ENCODE measurements around the gene NDUFAF2.
A peak's percentile ranks its signal among the peaks of the same experiment; 100 is the strongest.
"Not testable (repeated sequence)": the region's sequence is repeated elsewhere in the genome, so short reads cannot be mapped to it uniquely, and the experiment has no call there.

Gene NDUFAF2

GRCh38 chr5:61052882-61053281, 107.9 kb downstream of the NDUFAF2 start:
- peak; percentile 92 for DNase-seq

- DNase-seq: peak; percentile 56
Observed at GRCh38 chr5:61053937-61054336, 108.9 kb downstream of the NDUFAF2 start.

GRCh38 chr5:61055434-61056006, 110.5 kb downstream of the NDUFAF2 start:
- DNase-seq: peak; percentile 60

- no peak for DNase-seq
Observed at GRCh38 chr5:61059499-61059898, 114.5 kb downstream of the NDUFAF2 start.

- DNase-seq: no peak
Observed at GRCh38 chr5:61069150-61069549, 124.1 kb downstream of the NDUFAF2 start.

- DNase-seq: no peak
Observed at GRCh38 chr5:61071526-61071925, 126.5 kb downstream of the NDUFAF2 start.

GRCh38 chr5:61076626-61077025, 131.6 kb downstream of the NDUFAF2 start:
- no peak for DNase-seq

- no peak for DNase-seq
Observed at GRCh38 chr5:61081741-61082140, 136.7 kb downstream of the NDUFAF2 start.

- peak; percentile 34 for DNase-seq
Observed at GRCh38 chr5:61082516-61083280, 137.7 kb downstream of the NDUFAF2 start.

- DNase-seq: no peak
Observed at GRCh38 chr5:61084658-61085057, 139.7 kb downstream of the NDUFAF2 start.

GRCh38 chr5:61085885-61086284, 140.9 kb downstream of the NDUFAF2 start:
- no peak for DNase-seq

- DNase-seq: no peak
Observed at GRCh38 chr5:61087921-61088320, 142.9 kb downstream of the NDUFAF2 start.

GRCh38 chr5:61089351-61089750, 144.3 kb downstream of the NDUFAF2 start:
- DNase-seq: peak; percentile 75

- DNase-seq: not testable (repeated sequence)
Observed at GRCh38 chr5:61093046-61093771, 148.2 kb downstream of the NDUFAF2 start.

- DNase-seq: no peak
Observed at GRCh38 chr5:61097465-61097864, 152.5 kb downstream of the NDUFAF2 start.

GRCh38 chr5:61098251-61098995, 153.4 kb downstream of the NDUFAF2 start:
- DNase-seq: no peak

- DNase-seq: no peak
Observed at GRCh38 chr5:61100437-61100836, 155.4 kb downstream of the NDUFAF2 start.

GRCh38 chr5:61114441-61114840, 169.4 kb downstream of the NDUFAF2 start:
- no peak for DNase-seq

GRCh38 chr5:61115968-61116367, 171.0 kb downstream of the NDUFAF2 start:
- DNase-seq: no peak

GRCh38 chr5:61119066-61119465, 174.1 kb downstream of the NDUFAF2 start:
- no peak for DNase-seq

GRCh38 chr5:61120534-61120933, 175.5 kb downstream of the NDUFAF2 start:
- peak; percentile 41 for DNase-seq

- DNase-seq: no peak
Observed at GRCh38 chr5:61123145-61123544, 178.1 kb downstream of the NDUFAF2 start.

GRCh38 chr5:61130289-61130688, 185.3 kb downstream of the NDUFAF2 start:
- DNase-seq: no peak

Data from HCEC 1CT (cell line).